Nephron (organoid): ENCODE data around the gene WDR4.
"Not testable (repeated sequence)": the region's sequence is repeated elsewhere in the genome, so short reads cannot be mapped to it uniquely, and the experiment has no call there.

ENCODE experiments used
- H3K27ac Mint-ChIP-seq, 3 experiments: 2 replicates each; pipeline ENCODE4 v1.8.0; 2020; ENCODE audit warnings: mixed read lengths in 3 of 3, mild to moderate bottlenecking in 2 of 3, moderate library complexity in 1 of 3
- H3K27me3 Mint-ChIP-seq: 2 replicates; pipeline ENCODE4 v1.8.0; 2021; ENCODE audit warnings: low read depth, mild to moderate bottlenecking, moderate library complexity, mixed read lengths
- H3K36me3 Mint-ChIP-seq: 2 replicates; pipeline ENCODE4 v1.8.0; 2020; ENCODE audit warnings: low read depth, mixed read lengths
- H3K4me1 Mint-ChIP-seq: 2 replicates; pipeline ENCODE4 v1.8.0; 2020; ENCODE audit warnings: mixed read lengths
- H3K4me3 Mint-ChIP-seq, 3 experiments: 2 replicates each; pipeline ENCODE4 v1.8.0; 2020; ENCODE audit warnings: mild to moderate bottlenecking in 3 of 3, mixed read lengths in 3 of 3, moderate library complexity in 2 of 3
- H3K9me3 Mint-ChIP-seq: 2 replicates; pipeline ENCODE4 v1.8.0; 2020; ENCODE audit warnings: mixed read lengths
- CTCF ChIP-seq, 3 experiments: fragments of 200-600 bp; sonication (generic); IDR thresholded peaks; one replicate each; pipeline ENCODE4 v1.5.0; 2021; ENCODE audit warnings: antibody characterized with exemption in 3 of 3; ENCODE audit not compliant: unreplicated experiment in 3 of 3

Gene WDR4

GRCh38 chr21:42819861-42820615 is 59.3 kb downstream of the WDR4 start:
- no peaks in the 10 kb centered on the region for H3K27me3 Mint-ChIP-seq
- peaks cover 16% of the 10 kb centered on the region for H3K9me3 Mint-ChIP-seq
- no peak overlapping the region for H3K4me3 Mint-ChIP-seq
- H3K4me1 Mint-ChIP-seq, result no peaks in the 10 kb centered on the region
- H3K27ac Mint-ChIP-seq, result no peak overlapping the region
- TF ChIP-seq CTCF (IDR thresholded peaks at IDR 0.05; ENCODE audit: unreplicated experiment in 3 of 3), result no peak
- H3K36me3 Mint-ChIP-seq, result peaks cover 9% of the 10 kb centered on the region

DNA sequence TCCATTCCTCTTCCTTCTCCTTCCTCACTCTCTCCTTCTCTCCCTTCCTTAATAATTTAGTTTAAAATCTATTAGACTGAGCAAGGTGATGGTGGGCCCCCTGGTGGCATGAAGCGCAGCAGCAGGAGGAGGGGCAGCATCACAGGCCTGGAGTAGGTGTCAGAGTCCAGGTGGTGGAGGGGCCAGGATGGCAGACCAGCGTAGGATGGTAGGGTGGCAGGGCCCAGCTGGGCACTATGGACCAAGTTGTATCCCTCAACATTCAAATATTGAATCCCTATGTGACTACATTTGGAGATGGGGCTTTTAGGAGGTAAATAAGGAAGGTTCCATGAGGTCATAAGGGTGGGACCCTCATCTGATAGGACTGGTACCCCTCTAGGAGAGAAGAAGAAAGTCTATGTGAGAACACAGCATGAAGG is 61.0 kb downstream of the WDR4 start:
- Mint-ChIP-seq H3K27me3 (no peaks in the 10 kb centered on the region), H3K27ac (no peak overlapping the region), H3K4me3 (no peak overlapping the region), H3K4me1 (no peaks in the 10 kb centered on the region), H3K36me3 (peaks cover 12% of the 10 kb centered on the region), H3K9me3 (peaks cover 19% of the 10 kb centered on the region)
- TF ChIP-seq CTCF (IDR thresholded peaks at IDR 0.05; ENCODE audit: unreplicated experiment in 3 of 3), result peak; percentile 52 to 57 (median 55)

DNA sequence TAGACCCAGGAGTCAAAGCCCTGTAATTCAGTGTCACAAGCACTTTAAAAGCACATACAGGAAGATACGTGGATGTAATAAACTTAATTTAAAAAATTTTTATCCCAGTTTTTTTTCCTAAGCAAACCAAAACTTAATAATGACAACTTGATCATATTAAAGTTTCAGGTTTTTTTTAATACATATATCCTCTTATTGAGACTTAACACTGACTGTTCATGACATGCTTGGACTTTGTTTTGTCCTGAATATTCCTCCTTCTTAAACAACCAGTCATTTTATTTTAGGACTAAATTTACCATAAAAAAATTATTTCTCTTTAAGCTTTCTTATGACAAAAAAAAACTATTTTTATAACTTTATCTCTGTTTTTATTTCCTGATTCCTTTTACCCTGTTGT is 64.1 kb downstream of the WDR4 start:
- no peak overlapping the region for H3K27ac Mint-ChIP-seq
- no peak for TF ChIP-seq CTCF (IDR thresholded peaks at IDR 0.05; ENCODE audit: unreplicated experiment in 3 of 3)
- peaks cover 2% of the 10 kb centered on the region for H3K27me3 Mint-ChIP-seq
- no peaks in the 10 kb centered on the region for H3K4me1 Mint-ChIP-seq
- no peak overlapping the region for H3K4me3 Mint-ChIP-seq
- peaks cover 17% of the 10 kb centered on the region for H3K36me3 Mint-ChIP-seq
- peaks cover 24% of the 10 kb centered on the region for H3K9me3 Mint-ChIP-seq

DNA sequence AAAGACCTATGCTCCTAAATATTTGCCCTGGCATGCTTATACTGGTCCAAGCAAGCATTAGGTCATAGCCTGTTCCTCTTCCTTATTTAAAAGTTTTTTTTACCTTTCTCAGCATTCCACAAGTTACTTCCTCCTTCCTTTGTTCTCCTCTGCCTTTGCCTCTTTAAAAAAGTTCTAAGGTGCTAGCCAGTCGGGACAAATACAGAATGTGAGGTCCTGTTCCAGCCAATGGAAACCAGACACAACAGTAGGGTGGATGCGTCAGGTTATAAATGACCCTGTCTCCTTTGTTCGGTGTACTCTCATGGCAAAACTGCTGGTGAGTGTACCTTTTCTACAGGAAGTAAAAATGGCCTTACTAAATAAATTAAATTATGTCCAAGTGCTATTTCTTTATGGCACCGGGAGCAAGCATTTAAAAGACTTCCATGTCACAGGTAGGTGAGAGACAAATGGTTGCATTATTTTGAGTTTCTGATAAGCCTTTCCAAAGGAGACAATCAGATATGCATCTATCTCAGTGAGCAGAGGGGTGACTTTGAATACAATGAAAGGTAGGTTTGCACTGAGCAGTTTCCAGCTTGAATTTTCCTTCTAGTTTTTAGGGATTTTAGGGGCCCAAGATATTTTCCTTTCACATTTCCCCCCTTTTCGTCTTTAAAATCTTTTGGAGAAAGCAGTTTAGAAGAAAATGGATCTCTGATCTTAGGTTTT is 66.7 kb downstream of the WDR4 start:
- not testable (repeated sequence) for H3K4me3 Mint-ChIP-seq, H3K4me1 Mint-ChIP-seq, H3K27ac Mint-ChIP-seq
- peaks cover 21% of the 10 kb centered on the region for H3K9me3 Mint-ChIP-seq
- H3K36me3 Mint-ChIP-seq, result peaks cover 17% of the 10 kb centered on the region
- H3K27me3 Mint-ChIP-seq, result peaks cover 12% of the 10 kb centered on the region

DNA sequence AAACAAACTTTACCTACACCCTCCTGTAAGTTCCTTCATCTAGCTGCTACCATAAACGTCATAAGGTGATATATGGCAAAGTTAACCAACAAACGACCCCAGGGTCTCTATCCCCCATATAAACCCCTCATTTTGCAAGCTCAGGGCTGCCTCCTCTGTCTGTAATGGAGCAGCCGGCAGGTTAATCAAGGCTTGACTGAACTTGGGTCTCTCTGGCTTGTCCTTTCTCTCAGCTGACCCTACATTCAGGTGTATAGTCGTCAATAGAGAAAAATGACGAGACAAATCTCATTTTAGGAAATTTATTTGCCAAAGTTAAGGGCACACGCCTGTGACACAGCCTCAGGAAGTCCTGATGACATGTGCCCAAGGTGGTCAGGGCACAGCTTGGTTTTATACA is 67.4 kb downstream of the WDR4 start:
- no peak for TF ChIP-seq CTCF (IDR thresholded peaks at IDR 0.05; ENCODE audit: unreplicated experiment in 3 of 3)
- Mint-ChIP-seq H3K4me3 (no peak overlapping the region), H3K36me3 (peaks cover 13% of the 10 kb centered on the region), H3K9me3 (peaks cover 15% of the 10 kb centered on the region), H3K4me1 (no peaks in the 10 kb centered on the region), H3K27ac (no peak overlapping the region), H3K27me3 (peaks cover 12% of the 10 kb centered on the region)

DNA sequence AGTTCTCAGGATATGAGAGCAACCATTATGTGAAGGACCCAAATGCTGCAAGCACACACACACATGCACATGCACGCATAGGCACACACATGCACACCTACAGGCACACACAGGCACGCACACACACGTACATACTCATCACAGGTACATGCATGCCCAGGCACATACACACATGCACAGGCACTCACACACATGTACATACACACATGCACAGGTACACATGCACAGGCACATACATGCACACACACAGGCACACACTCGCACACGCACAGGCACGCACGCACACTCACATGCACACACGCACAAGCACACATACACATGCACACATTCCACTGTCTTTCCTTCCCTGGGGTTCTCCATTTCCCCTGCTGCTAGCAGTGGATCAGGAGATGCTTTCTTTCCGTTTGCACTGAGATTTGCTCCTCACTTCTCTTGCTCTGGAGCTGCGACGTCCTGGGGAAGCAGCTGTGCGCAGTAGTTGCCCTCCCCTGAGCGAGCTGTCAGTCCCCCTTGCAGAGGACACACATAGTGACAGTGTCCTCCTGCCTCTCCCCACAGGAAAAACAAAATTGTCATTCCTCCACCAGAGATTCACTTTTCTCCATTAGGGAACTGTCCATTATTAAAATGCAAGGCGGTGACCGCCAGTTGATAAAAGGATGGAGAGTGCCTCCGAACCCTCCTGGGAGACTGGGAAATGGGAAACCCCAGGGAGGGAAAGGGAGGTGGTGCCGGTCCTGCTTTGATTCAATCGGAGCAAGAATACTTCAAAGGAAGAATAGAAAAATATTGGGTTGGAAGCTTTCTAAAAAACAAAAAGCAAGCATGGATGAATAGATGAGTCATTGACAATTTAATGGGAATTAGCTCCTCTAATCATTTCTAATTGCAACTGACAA is 69.5 kb downstream of the WDR4 start:
- Mint-ChIP-seq H3K27me3 (peaks cover 24% of the 10 kb centered on the region), H3K4me1 (no peaks in the 10 kb centered on the region), H3K9me3 (peaks cover 6% of the 10 kb centered on the region), H3K27ac (no peak overlapping the region), H3K4me3 (no peak overlapping the region), H3K36me3 (peaks cover 6% of the 10 kb centered on the region)
- TF ChIP-seq CTCF (IDR thresholded peaks at IDR 0.05; ENCODE audit: unreplicated experiment in 3 of 3), result no peak
